Vagina (tissue), 2 donors: ENCODE results near the gene HOXB9. TPM values are rescaled to one million over a fixed set of nuclear protein-coding genes. Genes with fewer than 3 reads are reported as not detected.

Experiments used
- DNase-seq, 2 donors: peaks; one replicate each; pipeline ENCODE4 v3.0.0-alpha.2; 2017; ENCODE audit errors: extremely low spot score in 2 of 2
- H3K27ac ChIP-seq: fragments of 200-600 bp; sonication (generic); one replicate; pipeline ENCODE4 v1.5.1; 2019
- H3K27me3 ChIP-seq: fragments of 200-600 bp; sonication (generic); one replicate; pipeline ENCODE4 v1.5.1; 2019
- H3K36me3 ChIP-seq, 2 donors: fragments of 200-600 bp; sonication (generic); one replicate each; pipeline ENCODE4 v1.5.1; 2017 to 2019
- H3K4me1 ChIP-seq: fragments of 200-600 bp; sonication (generic); one replicate; pipeline ENCODE4 v1.5.1; 2019
- H3K4me3 ChIP-seq, 2 donors: fragments of 200-600 bp; sonication (generic); 1 replicate in 1 of 2; 2 replicates in 1 of 2; pipeline ENCODE4 v1.5.1; 2016 to 2019
- H3K9me3 ChIP-seq: fragments of 200-600 bp; sonication (generic); one replicate; pipeline ENCODE4 v1.5.1; 2019
- POLR2A ChIP-seq, 2 donors: fragments of 450-650 bp; IDR thresholded peaks; one replicate each; pipeline ENCODE4 v1.6.1; 2017; ENCODE audit warnings: antibody characterized with exemption in 2 of 2, mild to moderate bottlenecking in 2 of 2, moderate library complexity in 2 of 2
- POLR2AphosphoS5 ChIP-seq, 2 donors: sonication (generic); formaldehyde crosslinking; IDR thresholded peaks; one replicate each; pipeline ENCODE4 v1.9.0; 2017; ENCODE audit warnings: antibody characterized with exemption in 2 of 2, mild to moderate bottlenecking in 2 of 2, low read depth in 1 of 2; ENCODE audit not compliant: insufficient read depth in 1 of 2
- intact Hi-C: fragments of 100-400 bp; cut with DNase I; formaldehyde crosslinking; loops from one replicate; pipeline ENCODE4 v1.15.1; 2023
- total RNA-seq: library from RNA; depleted of rRNA; stranded (reverse); fragments of >200 nt; gene quantifications from one replicate; pipeline ENCODE4 v1.2.3, GENCODE V29; 2016
- TF ChIP-seq, protein P1 (sequence below), 3 experiments: fragments of 450-650 bp in 2 of 3; fragments of 200-600 bp in 1 of 3; sonication (generic) in 1 of 3; IDR thresholded peaks; one replicate each; pipeline ENCODE4 v1.5.1; 2017 to 2019; ENCODE audit warnings: antibody characterized with exemption in 3 of 3, mild to moderate bottlenecking in 2 of 3, moderate library complexity in 2 of 3

HOXB9 gene
- total RNA-seq, 1 donor from 2014 or later = not detected

DNA sequence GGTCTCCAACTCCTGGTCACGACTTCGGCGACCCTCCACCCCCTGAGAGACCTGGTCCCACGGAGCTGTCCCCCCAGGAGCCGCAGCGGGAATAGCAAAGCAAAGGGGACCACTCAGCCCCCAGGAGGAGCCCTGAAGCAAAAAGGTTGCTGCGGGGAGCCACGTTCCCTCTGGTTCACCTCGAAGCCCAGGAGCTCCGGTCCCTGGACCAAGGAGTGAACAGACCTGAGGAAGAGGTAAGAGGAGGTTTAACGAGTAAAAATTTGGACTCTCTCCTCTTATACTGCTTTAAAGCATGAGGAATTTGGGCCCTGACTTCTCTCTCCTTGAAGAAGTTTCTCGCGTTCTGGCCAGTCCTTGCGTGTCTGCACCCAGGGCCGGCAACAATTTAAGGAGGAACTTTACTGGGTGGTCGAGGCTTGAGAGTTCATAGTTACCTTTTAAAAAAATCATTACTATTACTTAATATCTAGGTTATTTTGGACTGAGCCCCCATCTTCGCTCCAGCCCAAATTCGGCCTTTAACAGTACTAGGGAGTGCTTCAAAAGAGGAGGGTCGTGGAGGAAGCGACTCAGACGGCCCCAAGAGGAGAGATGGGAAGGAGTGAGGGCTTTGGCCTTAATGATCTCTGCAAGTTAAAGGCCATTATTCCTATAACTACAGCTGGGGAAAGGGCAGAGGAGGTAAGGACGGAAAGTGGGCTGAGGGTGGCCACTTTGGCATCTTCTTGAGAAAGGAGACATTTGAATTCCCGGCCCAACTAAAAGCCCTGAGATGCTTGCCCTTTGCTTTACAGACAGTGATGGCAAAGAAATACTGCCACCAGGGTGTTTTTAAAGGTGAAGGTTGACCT, 16.9 kb upstream of the HOXB9 start:
- no peak for DNase-seq
- Histone ChIP-seq H3K4me1 (peaks cover 16% of the 10 kb centered on the region), H3K36me3 (no peaks in the 10 kb centered on the region), H3K4me3 (no peak overlapping the region), H3K27me3 (peaks cover 5% of the 10 kb centered on the region), H3K27ac (no peak overlapping the region), H3K9me3 (no peaks in the 10 kb centered on the region)
- TF ChIP-seq POLR2A (IDR thresholded peaks at IDR 0.05) (no peak), POLR2AphosphoS5 (IDR thresholded peaks at IDR 0.05; ENCODE audit: insufficient read depth in 1 of 2, low read depth in 1 of 2) (no peak)
- TF ChIP-seq, protein P1, sequence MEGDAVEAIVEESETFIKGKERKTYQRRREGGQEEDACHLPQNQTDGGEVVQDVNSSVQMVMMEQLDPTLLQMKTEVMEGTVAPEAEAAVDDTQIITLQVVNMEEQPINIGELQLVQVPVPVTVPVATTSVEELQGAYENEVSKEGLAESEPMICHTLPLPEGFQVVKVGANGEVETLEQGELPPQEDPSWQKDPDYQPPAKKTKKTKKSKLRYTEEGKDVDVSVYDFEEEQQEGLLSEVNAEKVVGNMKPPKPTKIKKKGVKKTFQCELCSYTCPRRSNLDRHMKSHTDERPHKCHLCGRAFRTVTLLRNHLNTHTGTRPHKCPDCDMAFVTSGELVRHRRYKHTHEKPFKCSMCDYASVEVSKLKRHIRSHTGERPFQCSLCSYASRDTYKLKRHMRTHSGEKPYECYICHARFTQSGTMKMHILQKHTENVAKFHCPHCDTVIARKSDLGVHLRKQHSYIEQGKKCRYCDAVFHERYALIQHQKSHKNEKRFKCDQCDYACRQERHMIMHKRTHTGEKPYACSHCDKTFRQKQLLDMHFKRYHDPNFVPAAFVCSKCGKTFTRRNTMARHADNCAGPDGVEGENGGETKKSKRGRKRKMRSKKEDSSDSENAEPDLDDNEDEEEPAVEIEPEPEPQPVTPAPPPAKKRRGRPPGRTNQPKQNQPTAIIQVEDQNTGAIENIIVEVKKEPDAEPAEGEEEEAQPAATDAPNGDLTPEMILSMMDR (IDR thresholded peaks at IDR 0.05) = no peak
- intact Hi-C loops = no loop called here

DNA sequence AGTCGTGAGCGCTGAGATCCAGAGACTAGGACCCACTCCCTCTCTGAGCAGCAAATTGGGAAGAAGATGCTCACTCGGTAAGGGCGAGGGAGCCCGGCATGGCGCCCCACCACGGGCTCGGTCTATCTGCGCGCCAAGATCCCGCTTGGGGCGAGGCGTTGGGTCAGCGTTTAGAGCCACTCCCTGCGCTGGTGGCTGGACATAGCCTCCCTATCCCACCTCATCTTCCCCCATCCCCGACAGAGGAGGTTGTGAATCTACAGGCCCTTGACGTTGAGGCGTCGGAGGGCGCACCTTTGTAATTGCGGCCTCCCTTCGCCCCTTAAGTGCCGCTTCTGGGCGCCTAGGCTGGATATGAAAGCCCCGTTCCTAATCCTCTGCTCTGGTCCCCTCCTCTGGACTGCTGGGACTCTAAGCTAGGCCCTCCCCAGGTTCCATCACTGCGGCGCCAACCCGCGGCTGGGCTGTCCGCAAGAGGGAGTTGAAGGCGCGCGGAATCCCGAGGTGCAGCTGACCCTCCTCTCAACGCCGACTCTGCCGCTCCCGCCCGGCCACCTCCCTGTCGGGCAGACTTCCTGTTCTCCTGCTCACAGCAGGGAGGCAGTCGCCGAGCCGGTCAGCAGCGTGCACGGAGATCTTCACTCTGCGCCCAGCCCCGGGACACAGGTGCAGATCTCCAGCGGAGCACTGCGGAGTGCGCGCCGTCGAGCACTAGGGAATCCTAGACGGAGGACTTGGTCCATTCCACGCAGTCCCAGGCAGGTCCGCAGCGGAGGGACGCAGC, 16.1 kb upstream of the HOXB9 start:
- Histone ChIP-seq H3K9me3 (no peaks in the 10 kb centered on the region), H3K4me1 (peaks cover 9% of the 10 kb centered on the region), H3K36me3 (no peaks in the 10 kb centered on the region), H3K27ac (no peak overlapping the region), H3K4me3 (no peak overlapping the region), H3K27me3 (peaks cover 5% of the 10 kb centered on the region)
- no peak for DNase-seq
- TF ChIP-seq POLR2A (IDR thresholded peaks at IDR 0.05) (no peak), POLR2AphosphoS5 (IDR thresholded peaks at IDR 0.05; ENCODE audit: insufficient read depth in 1 of 2, low read depth in 1 of 2) (no peak)
- TF ChIP-seq, protein P1 (IDR thresholded peaks at IDR 0.05) = no peak
- intact Hi-C loops = no loop called here

DNA sequence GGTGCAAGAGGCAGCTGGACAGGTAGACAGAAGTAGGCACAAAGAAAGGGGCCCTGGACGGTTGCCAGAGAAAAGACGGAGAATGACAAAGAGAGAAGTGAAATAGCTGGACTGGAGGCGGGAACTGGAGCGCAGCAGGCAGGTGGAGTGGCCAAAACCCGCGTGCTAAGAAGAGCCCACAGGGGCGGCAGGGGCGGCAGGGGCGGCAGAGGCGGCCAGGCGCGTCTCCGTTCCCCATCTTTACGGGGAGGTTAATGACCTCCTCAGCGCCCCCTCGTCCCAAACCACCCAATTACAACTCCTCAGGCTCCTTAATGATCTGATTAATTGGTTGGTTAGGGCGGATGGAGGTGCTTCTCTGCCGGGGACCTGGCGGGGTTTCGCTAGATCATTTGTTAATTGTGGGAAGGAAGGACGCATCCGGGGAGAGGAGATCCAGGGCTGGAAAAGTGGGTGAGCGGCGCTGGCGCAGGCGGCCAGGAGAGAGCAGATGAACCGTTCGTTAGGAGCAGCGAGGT, 15.4 kb upstream of the HOXB9 start:
- TF ChIP-seq, protein P1 (IDR thresholded peaks at IDR 0.05) = no peak
- no peak for TF ChIP-seq POLR2A (IDR thresholded peaks at IDR 0.05)
- TF ChIP-seq POLR2AphosphoS5 (IDR thresholded peaks at IDR 0.05; ENCODE audit: insufficient read depth in 1 of 2, low read depth in 1 of 2) = no peak
- peaks cover 5% of the 10 kb centered on the region for H3K27me3 ChIP-seq
- intact Hi-C loops = no loop called here
- no peaks in the 10 kb centered on the region for H3K36me3 ChIP-seq
- H3K9me3 ChIP-seq = no peaks in the 10 kb centered on the region
- no peak overlapping the region for H3K27ac ChIP-seq
- no peak for DNase-seq
- H3K4me1 ChIP-seq = peaks cover 6% of the 10 kb centered on the region
- H3K4me3 ChIP-seq = no peak overlapping the region

DNA sequence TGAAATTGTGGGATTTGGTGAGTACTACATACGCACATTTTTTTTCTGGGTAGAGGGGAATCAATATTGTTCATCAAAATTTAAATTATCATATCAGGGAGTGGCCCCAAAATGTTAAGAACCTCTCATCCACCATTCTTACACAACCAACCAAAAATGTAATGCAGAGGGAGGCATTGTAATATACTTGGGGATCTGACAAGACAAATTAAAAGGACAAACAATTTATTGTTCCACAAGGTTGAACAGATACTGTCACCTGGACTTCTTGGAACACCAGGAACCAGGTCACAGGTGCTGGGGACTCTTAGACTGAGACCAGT, 14.7 kb upstream of the HOXB9 start:
- Histone ChIP-seq H3K4me1 (no peaks in the 10 kb centered on the region), H3K9me3 (no peaks in the 10 kb centered on the region), H3K36me3 (no peaks in the 10 kb centered on the region), H3K27me3 (peaks cover 5% of the 10 kb centered on the region), H3K27ac (no peak overlapping the region), H3K4me3 (no peak overlapping the region)
- TF ChIP-seq, protein P1 (IDR thresholded peaks at IDR 0.05) = no peak
- TF ChIP-seq POLR2AphosphoS5 (IDR thresholded peaks at IDR 0.05; ENCODE audit: insufficient read depth in 1 of 2, low read depth in 1 of 2) = no peak
- TF ChIP-seq POLR2A (IDR thresholded peaks at IDR 0.05) = no peak
- no peak for DNase-seq
- intact Hi-C loops = no loop called here
